Aorta (tissue), 5 donors: ENCODE results near the gene ASAP2. TPM values are rescaled to one million over a fixed set of nuclear protein-coding genes. Genes with fewer than 3 reads are reported as not detected.

Experiments used
- ATAC-seq: fragments of 200-7000 bp; cut with Tn5 transposase; one replicate; pipeline ENCODE4 v1.9.1; 2022; ENCODE audit warnings: moderate library complexity; ENCODE audit not compliant: low FRiP score
- DNase-seq, 2 donors: peaks; one replicate each; pipeline ENCODE4 v3.0.0-alpha.2; 2020
- H3K27ac ChIP-seq, 2 donors: one replicate each; pipeline ENCODE4 v1.5.1; 2013; ENCODE audit warnings: low read length in 2 of 2, mild to moderate bottlenecking in 2 of 2, moderate library complexity in 2 of 2, control low read depth in 1 of 2, inconsistent platforms in 1 of 2, low read depth in 1 of 2
- H3K27me3 ChIP-seq, 2 donors: one replicate each; pipeline ENCODE4 v1.6.1; 2013; ENCODE audit warnings: control low read depth in 1 of 2, low read length in 1 of 2, mild to moderate bottlenecking in 1 of 2, moderate library complexity in 1 of 2; ENCODE audit not compliant: insufficient read depth in 2 of 2, control insufficient read depth in 1 of 2
- H3K36me3 ChIP-seq, 2 donors: one replicate each; pipeline ENCODE4 v1.6.1; 2013; ENCODE audit warnings: control low read depth in 1 of 2, low read length in 1 of 2, mild to moderate bottlenecking in 1 of 2; ENCODE audit not compliant: insufficient read depth in 2 of 2, control insufficient read depth in 1 of 2
- H3K4me1 ChIP-seq, 2 donors: one replicate each; pipeline ENCODE4 v1.6.1; 2013; ENCODE audit warnings: low read length in 2 of 2, control low read depth in 1 of 2, mild to moderate bottlenecking in 1 of 2, moderate library complexity in 1 of 2; ENCODE audit not compliant: insufficient read depth in 2 of 2, control insufficient read depth in 1 of 2
- H3K4me3 ChIP-seq, 2 donors: one replicate each; pipeline ENCODE4 v1.5.1; 2013; ENCODE audit warnings: low read length in 2 of 2, control low read depth in 1 of 2, mild to moderate bottlenecking in 1 of 2
- H3K9me3 ChIP-seq: one replicate; pipeline ENCODE4 v1.6.1; 2013; ENCODE audit warnings: mild to moderate bottlenecking, low read length; ENCODE audit not compliant: control insufficient read depth
- WGBS, 2 donors: extraction: QIAGEN DNeasy Blood & Tissue Kit; methylation state at CpG; one replicate each; pipeline ENCODE4 v1.1.7; 2013; 5-methylcytosine and 5-hydroxymethylcytosine counted together
- intact Hi-C, 2 donors: fragments of 100-400 bp; cut with DNase I; formaldehyde crosslinking; loops; one replicate each; pipeline versions ENCODE4 v1.14.2 to v1.15.0; 2022
- polyA plus RNA-seq, 2 donors: library from polyadenylated mRNA; stranded (reverse); fragments of 200-250 nt; gene quantifications; one replicate each; pipeline ENCODE4 v1.2.3, GENCODE V29; 2013
- total RNA-seq, 2 donors: library from RNA; stranded (reverse); fragmentation: NEBNext Ultra II Directional; extraction: Animal tissue kit (Norgen Biotek cat#: 25700); gene quantifications; one replicate each; pipeline ENCODE4 v1.2.1, GENCODE V29; 2021
- donor health status: healthy with polysubstance abuse.
- donor health status: Bipolar disorder and iron deficiency.
- donor health status: DM: no; HTN: no; CAD: no.
- donor health status: DM: no; HTN: no; CAD: no.
- donor health status: DM: yes; HTN: yes; CAD: no.

ASAP2 gene
- total and polyA plus RNA-seq, 4 donors = 16.7 to 72.4 (median 48.8) TPM

GRCh38 chr2:9334761-9335160 lies 128.1 kb downstream of the ASAP2 start:
- Histone ChIP-seq H3K4me3 (no peak overlapping the region), H3K27me3 (no peaks in the 10 kb centered on the region), H3K4me1 (no peaks in the 10 kb centered on the region), H3K27ac (no peak overlapping the region), H3K36me3 (peaks cover 0 to 3% of the 10 kb centered on the region in 2 donors), H3K9me3 (no peaks in the 10 kb centered on the region)
- intact Hi-C loops = loop anchor here (2.0 to 5.0 kb wide), 3 partner anchors 47 to 192 kb away; no protein-coding TSS in a partner anchor
- ATAC-seq (no peak), DNase-seq (no peak)
- WGBS, 2 donors = 87 to 89% methylated on average over 14 of the region's 14 CpGs

- peaks cover 0 to 3% of the 10 kb centered on the region in 2 donors for H3K36me3 ChIP-seq
- intact Hi-C loops = loop anchor here in 1 of 2 donors (2.0 kb wide), 1 partner anchor 193 kb away; no protein-coding TSS in a partner anchor
- H3K4me1 ChIP-seq = no peaks in the 10 kb centered on the region
- H3K4me3 ChIP-seq = no peak overlapping the region
- ATAC-seq (no peak), DNase-seq (no peak)
- no peaks in the 10 kb centered on the region for H3K27me3 ChIP-seq
- WGBS, 2 donors = 78 to 79% methylated on average over 6 of the region's 6 CpGs
- no peaks in the 10 kb centered on the region for H3K9me3 ChIP-seq
- no peak overlapping the region for H3K27ac ChIP-seq
These were observed 128.8 kb downstream of the ASAP2 start for GRCh38 chr2:9335322-9335832.

- Histone ChIP-seq H3K4me3 (no peak overlapping the region), H3K27me3 (no peaks in the 10 kb centered on the region), H3K9me3 (no peaks in the 10 kb centered on the region), H3K27ac (peak overlapping the region in 1 of 2 donors; percentile 56), H3K4me1 (no peaks in the 10 kb centered on the region), H3K36me3 (peaks cover 2 to 3% of the 10 kb centered on the region in 2 donors)
- DNase-seq (no peak), ATAC-seq (no peak)
- WGBS, 2 donors = 47 to 73% methylated on average over 2 of the region's 2 CpGs
- intact Hi-C loops = no loop called here
These were observed 129.6 kb downstream of the ASAP2 start for GRCh38 chr2:9336241-9336575.

GRCh38 chr2:9336576-9337314 lies 130.1 kb downstream of the ASAP2 start:
- intact Hi-C loops = no loop called here
- Histone ChIP-seq H3K9me3 (no peaks in the 10 kb centered on the region), H3K27ac (peak overlapping the region in 1 of 2 donors; percentile 56), H3K36me3 (peaks cover 2 to 3% of the 10 kb centered on the region in 2 donors), H3K4me1 (no peaks in the 10 kb centered on the region), H3K4me3 (no peak overlapping the region), H3K27me3 (no peaks in the 10 kb centered on the region)
- ATAC-seq (no peak), DNase-seq (no peak)
- WGBS, 2 donors = 62 to 65% methylated on average over 14 of the region's 14 CpGs

GRCh38 chr2:9337901-9338300 lies 131.3 kb downstream of the ASAP2 start:
- H3K9me3 ChIP-seq = no peaks in the 10 kb centered on the region
- H3K4me3 ChIP-seq = no peak overlapping the region
- H3K27me3 ChIP-seq = no peaks in the 10 kb centered on the region
- no peak overlapping the region for H3K27ac ChIP-seq
- 92 to 96% methylated on average over 8 of the region's 8 CpGs for WGBS, 2 donors
- DNase-seq (no peak), ATAC-seq (no peak)
- no peaks in the 10 kb centered on the region for H3K4me1 ChIP-seq
- intact Hi-C loops = no loop called here
- peaks cover 2 to 3% of the 10 kb centered on the region in 2 donors for H3K36me3 ChIP-seq

- Histone ChIP-seq H3K27me3 (no peaks in the 10 kb centered on the region), H3K36me3 (peaks cover 2 to 4% of the 10 kb centered on the region in 2 donors), H3K4me1 (no peaks in the 10 kb centered on the region), H3K27ac (no peak overlapping the region), H3K9me3 (no peaks in the 10 kb centered on the region), H3K4me3 (no peak overlapping the region)
- 89 to 90% methylated on average over 12 of the region's 12 CpGs for WGBS, 2 donors
- intact Hi-C loops = no loop called here
- ATAC-seq = no peak
- no peak for DNase-seq
These were observed 134.8 kb downstream of the ASAP2 start for GRCh38 chr2:9341337-9341887.

GRCh38 chr2:9342659-9343058 lies 136.0 kb downstream of the ASAP2 start:
- 93 to 95% methylated on average over 8 of the region's 8 CpGs for WGBS, 2 donors
- Histone ChIP-seq H3K4me3 (no peak overlapping the region), H3K36me3 (peaks cover 2 to 4% of the 10 kb centered on the region in 2 donors), H3K27me3 (no peaks in the 10 kb centered on the region), H3K9me3 (no peaks in the 10 kb centered on the region), H3K4me1 (no peaks in the 10 kb centered on the region), H3K27ac (peak overlapping the region in 1 of 2 donors; percentile 2)
- intact Hi-C loops = no loop called here
- DNase-seq = no peak
- ATAC-seq = no peak

DNA sequence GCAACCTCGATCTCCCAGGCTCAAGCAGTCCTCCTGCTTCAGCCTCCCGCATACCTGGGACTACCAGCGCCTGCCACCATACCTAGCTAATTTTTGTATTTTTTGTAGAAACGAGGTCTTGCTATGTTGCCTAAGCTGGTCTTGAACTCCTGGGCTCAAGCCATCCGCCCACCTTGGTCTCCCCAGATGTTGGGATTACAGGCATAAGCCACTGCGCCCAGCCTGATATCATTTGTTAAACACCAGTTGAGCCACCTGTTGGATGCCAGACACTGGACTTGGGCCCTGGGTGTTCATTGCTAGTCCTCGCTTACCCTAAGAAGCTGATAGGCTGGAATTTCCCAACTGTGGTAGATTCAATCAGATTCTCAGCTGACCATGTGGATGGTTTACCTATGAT lies 136.9 kb downstream of the ASAP2 start:
- Histone ChIP-seq H3K9me3 (no peaks in the 10 kb centered on the region), H3K4me1 (no peaks in the 10 kb centered on the region), H3K36me3 (peaks cover 2 to 4% of the 10 kb centered on the region in 2 donors), H3K27me3 (no peaks in the 10 kb centered on the region), H3K4me3 (no peak overlapping the region), H3K27ac (no peak overlapping the region)
- intact Hi-C loops = no loop called here
- ATAC-seq (no peak), DNase-seq (no peak)
- WGBS, 2 donors = 95% methylated on average over 7 of the region's 7 CpGs

GRCh38 chr2:9344434-9344833 lies 137.8 kb downstream of the ASAP2 start:
- intact Hi-C loops = no loop called here
- ATAC-seq = no peak

More at GRCh38 chr2:9344434-9344833, 137.8 kb downstream of the ASAP2 start:
- Histone ChIP-seq H3K27me3 (no peaks in the 10 kb centered on the region), H3K4me3 (no peak overlapping the region), H3K27ac (no peak overlapping the region), H3K36me3 (peaks cover 2 to 4% of the 10 kb centered on the region in 2 donors), H3K4me1 (no peaks in the 10 kb centered on the region), H3K9me3 (no peaks in the 10 kb centered on the region)
- no peak for DNase-seq
- 90 to 92% methylated on average over 10 of the region's 10 CpGs for WGBS, 2 donors
